GM19468 (cell line): ENCODE measurements around the gene CYTH2.

Source experiments
- ATAC-seq: cut with Tn5 transposase; IDR thresholded peaks from one replicate; pipeline ENCODE4 v1.9.1; 2021; ENCODE audit warnings: mild to moderate bottlenecking, moderate library complexity, moderate number of reproducible peaks; ENCODE audit not compliant: unreplicated experiment; ENCODE audit errors: extremely low read depth

CYTH2 gene

DNA sequence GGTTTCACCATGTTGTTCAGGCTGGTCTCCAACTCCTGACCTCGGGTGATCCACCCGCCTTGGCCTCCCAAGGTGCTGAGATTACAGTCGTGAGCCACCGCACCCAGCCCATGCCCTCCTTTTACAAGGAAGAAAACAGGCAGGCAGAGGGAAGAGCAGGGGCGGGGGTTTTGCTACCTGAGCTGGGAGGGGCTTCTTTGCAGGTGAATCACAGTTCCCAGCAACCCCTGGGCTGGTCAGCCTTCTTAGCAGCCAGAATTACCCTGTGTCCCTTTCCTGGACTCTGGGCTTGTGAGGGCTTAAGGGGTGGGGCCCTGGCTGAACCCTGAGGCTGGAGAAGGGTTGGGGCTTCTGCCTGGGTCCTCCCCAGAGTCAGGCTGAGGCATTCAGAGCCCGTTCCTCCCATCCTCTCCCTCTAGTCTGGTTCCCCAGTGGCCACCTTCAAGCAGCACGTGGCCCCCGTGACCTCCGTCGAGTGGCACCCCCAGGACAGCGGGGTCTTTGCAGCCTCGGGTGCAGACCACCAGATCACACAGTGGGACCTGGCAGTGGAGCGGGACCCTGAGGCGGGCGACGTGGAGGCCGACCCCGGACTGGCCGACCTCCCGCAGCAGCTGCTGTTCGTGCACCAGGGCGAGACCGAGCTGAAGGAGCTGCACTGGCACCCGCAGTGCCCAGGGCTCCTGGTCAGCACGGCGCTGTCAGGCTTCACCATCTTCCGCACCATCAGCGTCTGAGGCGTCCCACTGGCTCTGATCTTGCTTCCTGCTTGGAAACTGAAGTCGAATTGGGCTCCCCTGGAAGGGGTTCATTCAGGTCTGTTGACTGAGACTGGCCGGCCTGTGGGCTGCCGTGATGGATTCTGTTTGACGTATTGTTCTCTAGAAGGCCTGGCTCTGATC is 16.6 kb upstream of the CYTH2 start:
- no peak for ATAC-seq

DNA sequence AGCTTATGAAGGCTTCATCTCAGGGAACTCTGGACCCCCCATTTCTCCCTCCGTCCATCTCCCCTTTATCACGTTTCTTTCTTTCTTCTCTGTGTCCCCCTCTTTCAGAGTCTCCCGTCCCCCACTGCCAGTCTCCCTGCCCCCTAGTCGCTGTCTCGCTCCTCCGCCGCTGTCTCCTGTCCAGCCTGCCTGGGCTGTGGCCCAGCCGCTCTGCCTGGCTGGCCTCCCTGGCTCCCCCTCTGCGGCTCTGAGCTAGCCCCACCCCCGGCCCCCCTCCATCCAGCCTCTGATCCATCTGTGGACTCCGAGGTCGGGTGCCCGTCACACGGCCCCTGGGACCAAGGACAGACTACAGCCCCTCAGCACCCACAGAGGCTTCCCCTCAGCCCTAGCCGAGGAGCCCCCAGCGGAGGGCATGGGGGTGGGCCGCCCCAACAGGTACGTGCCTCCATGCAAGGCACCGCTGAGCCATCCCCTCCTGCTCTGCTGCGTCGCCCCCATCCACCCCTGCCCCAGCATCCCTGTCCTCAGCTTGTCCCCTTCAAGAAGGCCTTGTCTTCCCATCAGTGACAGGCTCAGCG is 14.9 kb upstream of the CYTH2 start:
- no peak for ATAC-seq

DNA sequence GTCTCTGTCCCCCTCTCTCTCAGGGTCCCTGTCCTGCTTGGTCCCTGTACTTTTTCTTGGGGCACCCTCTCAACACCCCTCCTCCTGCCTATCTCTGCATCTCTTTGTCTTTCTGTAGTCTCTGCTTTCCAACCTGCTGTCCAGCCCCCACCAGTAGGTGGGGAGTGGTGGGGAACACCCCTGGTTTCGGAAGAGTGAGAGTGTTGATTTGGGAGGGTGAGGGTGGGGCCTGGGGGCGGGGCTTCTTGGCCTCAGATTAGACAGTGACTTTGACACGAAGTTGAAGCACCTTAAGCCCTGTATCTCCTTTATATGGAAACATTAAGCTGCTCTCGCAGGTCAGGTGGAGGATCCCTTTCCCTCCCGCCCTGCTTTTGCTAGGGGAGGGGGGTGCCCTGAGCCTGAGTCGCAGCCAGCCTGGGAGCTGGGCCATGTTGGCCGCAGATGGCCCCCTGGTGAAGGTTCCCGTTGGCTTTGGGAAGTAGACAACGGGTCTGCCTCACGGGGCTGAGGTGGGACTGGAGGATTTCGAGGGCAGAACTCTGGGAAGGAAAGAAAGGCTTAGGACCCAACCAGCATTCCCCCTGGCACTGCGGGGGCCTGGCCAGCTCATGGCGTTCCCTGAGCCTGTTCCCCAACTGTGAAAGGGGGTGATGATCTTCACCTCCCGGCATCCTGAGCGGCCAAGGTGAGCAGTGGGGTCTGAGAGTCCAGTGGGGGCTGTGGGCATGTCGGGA is 13.8 kb upstream of the CYTH2 start, which contains the start of gene KCNJ14:
Gene KCNJ14 (plus strand): TSS at position 404 of the 737 bp plus-strand sequence. CDS start 6,151 bp downstream, outside the sequence.
- ATAC-seq, result no peak

DNA sequence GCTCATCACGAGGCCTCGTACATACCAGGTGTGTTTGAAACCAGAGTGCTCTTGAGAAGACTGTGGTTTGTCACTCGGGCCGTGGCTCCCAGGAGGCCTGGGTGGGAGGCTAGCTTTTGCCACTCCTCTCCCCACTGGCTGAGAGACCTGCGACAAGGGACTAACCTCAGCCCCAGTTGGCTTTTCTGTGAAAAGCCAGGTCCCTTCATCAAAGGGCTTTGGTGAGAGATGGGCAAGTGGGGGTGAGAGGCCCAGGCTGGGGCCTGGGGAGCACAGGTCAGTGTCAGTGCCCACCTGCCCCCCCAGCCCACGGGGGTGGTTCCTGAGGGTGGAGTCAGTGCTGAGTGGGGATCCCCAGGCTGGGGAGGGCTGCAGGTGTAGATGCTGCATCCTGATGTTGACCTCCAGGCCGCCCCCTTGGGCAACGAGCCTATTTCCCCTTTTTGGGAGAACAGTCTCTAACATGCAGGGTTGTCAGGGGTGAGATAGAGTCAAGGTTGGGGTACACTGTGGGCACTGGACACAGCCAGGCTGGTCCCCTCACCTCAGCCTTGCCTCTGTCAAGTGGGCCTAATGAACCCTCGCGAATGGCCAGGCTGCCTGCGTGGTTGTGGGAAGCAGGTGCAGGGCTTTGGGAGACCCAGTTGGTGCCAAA is 13.1 kb upstream of the CYTH2 start:
- no peak for ATAC-seq

DNA sequence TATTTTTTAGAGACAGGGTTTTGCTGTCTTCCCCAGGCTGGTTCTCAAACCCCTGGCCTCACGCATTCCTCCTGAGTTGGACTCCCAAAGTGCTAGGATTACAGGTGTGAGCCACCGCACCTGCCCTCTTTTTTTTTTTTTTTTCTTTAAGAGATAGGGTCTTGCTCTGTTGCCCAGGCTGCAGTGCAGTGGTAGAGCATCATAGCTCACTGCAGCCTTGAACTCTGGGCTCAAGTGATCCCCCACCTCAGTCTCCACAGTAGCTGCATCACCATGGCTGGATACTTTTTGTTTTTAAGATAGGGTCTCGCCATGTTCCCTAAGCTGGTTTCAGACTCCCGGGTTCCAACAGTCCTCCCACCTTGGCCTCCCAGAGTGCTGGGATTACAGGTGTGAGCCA is 12.3 kb upstream of the CYTH2 start:
- ATAC-seq, result no peak

DNA sequence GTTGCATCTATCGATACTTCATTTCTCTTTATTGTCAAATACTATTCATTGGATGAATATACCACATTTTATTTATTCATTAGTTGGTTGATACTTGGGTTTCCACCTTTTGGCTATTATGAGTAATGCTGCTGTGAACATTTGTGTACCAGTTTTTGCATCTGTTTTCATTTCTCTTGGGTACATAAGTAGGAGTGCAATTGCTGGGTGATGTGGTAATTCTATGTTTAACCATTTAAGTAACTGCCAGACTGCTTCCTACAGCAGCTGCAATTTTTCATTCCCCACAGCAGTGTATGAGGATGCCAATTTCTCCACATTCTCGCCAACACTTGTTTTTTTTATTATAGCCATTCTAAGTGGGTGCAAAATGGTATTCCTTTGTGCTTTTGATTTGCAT is 11.2 kb upstream of the CYTH2 start:
- ATAC-seq, result no peak

DNA sequence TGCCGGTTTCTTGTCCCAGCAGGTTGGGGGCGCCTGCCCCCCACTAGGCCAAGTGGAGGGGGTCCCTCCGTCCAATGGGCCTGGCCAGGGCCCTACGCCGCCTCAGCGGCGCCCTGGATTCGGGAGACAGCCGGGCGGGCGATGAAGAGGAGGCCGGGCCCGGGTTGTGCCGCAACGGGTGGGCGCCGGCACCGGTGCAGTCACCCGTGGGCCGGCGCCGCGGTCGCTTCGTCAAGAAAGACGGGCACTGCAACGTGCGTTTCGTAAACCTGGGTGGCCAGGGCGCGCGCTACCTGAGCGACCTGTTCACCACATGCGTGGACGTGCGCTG is 7.6 kb upstream of the CYTH2 start:
- ATAC-seq, result no peak

DNA sequence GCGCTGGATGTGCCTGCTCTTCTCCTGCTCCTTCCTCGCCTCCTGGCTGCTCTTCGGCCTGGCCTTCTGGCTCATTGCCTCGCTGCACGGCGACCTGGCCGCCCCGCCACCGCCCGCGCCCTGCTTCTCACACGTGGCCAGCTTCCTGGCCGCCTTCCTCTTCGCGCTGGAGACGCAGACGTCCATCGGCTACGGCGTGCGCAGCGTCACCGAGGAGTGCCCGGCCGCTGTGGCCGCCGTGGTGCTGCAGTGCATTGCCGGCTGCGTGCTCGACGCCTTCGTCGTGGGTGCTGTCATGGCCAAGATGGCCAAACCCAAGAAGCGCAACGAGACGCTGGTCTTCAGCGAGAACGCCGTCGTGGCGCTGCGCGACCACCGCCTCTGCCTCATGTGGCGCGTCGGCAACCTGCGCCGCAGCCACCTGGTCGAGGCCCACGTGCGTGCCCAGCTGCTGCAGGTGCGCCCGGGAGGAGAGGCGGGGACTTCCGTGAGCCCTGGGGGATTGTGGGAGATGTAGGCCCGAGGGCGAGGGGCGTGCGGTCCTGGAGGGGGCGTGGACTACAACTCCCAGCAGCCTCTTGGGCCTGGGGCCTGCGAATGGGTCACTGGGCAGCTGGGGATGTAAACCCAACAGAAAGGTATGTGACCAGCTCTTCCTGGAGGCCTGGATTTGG is 7.0 kb upstream of the CYTH2 start:
- no peak for ATAC-seq

DNA sequence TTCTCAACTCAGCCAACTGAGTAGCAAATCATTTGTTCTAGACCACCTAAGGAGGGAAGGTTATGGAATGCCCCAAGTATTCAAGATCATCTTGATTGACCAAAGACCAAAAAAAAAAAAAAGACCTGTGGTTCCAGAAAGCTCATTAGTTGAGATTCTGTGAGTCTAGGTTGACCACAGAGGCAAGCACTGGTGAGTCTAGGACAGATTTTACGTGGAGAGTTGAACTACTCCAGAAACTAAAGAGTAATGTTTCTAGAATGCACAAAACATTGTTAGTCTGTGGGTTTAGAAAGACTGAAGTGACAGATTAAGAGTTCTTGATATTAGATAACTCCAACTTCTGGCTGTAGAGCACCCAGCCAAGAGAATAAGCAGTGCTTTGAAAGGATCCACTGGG is 4.0 kb upstream of the CYTH2 start:
- ATAC-seq, result no peak

DNA sequence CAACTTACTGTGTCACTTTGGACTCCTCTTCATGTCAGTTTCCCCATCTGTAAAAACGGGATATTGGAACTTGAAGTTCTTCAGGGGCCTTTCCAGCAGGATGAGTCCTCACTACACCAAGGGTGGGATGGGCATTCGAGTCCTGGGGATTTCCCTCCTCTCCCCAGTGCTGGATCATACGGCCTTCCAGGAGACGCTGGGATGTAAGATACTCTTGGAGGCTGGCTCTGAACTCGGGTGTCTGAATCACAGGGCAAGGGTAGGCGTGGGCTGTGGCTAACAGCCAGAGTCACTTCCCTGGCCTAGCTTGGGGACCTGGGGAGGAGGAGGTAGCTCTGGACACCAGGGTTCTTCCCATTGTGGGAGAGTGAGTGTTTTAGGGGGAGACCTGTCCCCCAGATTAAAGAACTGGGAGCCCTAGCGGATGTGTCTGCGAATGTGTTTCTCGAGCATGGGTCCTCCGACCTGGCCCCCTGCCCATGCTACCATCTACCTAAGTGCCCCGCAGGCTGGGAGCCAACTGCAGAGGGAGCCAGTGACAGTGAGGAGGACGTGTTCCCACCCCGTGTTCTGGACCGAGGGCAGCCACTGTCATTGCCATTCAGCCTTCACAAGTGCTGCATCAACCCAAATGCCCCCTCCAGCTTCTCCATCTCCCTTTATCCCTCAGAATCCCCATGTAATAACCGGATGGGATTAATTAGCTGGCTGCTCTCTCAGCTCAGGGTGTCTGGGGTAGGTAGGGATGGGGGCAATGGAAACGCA is 2.4 kb upstream of the CYTH2 start:
- no peak for ATAC-seq

DNA sequence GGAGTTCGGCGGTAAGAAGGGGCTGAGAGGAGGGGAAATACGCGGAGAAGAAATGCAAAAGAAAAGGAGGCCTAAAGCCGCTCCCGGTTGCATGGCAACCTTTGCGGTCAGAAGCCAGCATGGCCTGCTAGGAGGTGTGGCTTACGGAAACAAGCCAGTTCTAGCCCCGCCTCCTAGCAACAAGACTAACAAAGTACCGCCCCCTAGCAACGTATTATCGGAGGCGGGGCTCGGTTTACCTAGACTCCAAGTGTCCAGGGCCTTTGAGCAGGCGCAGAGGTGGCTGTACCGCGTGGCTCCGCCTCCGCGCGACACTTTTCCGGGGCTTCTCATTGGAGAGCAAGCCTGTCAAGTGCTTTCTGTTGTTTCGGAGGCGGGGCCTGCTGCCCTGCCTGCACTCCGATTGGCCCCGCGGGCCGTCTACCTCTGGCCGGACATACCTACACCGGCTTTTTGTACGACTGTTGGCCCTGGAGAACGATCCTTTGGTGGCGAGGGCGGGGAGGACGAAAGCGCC is 339 bp upstream of the CYTH2 start:
- ATAC-seq, result peak; percentile 84

DNA sequence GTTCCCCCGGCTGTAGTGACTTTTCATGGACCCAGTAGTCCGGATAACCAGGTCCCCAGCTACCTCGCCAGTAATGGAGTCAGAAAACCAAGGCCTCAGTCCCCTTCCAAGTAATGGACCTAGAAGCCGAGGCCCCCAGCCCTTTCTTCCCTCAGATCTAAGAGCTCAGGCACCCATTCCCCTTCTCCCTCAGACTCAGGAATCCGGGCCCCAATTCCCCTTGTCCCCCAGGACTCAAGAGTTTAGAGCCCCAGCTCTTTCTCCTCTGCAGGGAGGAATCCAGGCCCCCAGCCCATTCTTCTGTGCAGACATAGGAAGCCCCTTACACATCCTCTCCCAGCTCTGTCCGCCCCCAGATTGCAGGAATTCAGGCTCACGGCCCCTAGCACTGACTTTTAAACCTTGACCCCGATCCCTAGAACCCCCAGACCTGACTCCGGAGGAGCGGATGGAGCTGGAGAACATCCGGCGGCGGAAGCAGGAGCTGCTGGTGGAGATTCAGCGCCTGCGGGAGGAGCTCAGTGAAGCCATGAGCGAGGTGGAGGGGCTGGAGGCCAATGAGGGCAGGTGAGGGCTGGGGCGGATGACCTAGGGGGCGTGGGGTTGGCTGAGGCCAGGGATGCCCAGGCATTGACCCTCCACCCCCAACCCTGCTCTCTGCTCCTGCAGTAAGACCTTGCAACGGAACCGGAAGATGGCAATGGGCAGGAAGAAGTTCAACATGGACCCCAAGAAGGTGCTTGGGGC is 938 bp downstream of the CYTH2 start:
- no peak for ATAC-seq

DNA sequence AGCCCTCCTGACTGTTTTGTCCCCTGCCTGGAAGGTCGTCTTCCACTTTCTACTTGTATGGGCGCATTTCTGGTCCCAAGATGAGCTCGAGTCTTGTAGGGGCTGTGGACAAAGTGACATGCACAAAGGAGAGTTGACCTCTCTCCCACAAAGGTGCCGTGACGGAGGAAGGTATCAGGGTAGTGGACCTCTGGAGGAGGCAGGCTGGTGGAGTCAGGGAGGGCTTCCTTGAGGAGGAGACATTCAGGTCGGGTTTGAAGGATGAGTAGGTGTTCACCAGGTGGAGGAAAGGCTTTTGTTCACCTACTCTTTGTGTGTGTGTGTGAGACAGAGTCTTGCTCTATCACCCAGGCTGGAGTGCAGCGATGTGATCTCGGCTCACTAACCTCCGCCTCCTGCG is 1.7 kb downstream of the CYTH2 start:
- ATAC-seq, result no peak

DNA sequence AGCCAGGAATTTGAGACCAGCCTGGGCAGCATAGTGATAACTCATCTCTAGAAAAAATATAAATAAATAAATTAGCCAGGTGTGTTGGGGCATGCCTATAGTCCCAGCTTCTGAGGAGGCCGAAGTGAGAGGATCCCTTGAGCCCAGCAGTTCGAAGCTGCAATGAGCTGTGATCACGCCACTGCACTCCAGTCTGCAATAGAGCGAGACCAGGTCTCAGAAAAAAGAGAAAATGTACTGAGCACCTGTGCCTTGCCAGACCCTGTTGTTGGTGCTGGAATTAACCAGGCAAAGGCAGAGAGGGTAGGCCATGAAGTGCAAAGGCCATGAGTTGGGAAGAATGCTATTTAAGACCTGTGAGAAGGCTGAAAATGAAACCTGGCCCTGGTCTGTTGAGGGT is 2.7 kb downstream of the CYTH2 start:
- ATAC-seq, result no peak

DNA sequence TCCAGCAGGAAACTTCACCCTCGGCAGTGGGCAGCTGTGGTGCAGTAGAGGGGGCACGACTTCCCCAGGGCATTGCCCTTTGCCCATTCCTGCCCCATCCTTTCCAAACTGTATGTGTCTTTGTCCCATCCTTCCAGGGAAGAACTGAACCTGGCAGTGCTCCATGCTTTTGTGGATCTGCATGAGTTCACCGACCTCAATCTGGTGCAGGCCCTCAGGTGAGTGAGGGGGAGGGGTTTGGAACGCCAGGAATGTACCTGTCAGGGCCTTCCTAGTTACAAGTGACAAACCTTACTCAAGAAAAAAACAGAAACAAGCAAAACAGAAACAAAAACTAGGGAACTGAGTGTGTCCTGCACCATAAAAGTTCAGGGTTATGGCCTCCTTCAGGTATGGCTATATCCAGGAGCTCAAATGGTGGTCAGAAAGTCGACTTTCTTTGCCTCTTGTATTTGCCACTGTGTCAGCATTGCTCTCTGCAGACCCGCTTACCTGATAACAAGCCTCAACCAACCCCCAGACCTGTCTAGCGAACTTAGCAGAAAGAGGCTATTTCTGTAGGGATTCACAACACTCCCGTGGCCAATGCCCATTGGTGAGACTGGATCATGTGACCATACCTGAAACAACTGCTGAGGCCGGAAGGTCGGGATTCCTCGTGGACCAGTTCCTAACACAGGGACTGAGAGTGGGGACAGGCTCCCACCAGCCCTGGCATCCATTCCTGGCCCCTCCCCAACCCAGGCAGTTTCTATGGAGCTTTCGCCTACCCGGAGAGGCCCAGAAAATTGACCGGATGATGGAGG is 4.2 kb downstream of the CYTH2 start:
- no peak for ATAC-seq

DNA sequence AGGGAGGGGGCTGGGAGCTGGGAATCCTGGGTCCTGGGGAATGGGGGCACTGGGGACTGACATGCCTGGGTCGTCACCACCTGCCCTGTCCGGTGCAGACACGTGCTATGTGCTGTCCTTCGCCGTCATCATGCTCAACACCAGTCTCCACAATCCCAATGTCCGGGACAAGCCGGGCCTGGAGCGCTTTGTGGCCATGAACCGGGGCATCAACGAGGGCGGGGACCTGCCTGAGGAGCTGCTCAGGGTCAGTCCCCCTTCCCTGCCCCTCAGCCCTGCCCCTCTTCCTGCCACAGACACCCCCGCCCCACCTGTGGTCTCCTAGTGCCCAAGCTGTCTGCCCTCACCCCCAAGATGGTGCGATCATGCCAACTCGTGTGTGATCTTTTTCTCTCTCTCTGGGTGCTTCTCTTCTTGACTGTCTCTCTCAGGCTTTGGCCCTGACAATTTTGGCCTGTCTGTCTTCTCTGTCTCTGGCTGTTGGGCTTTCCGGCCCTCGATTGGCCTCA is 5.0 kb downstream of the CYTH2 start:
- ATAC-seq, result no peak

DNA sequence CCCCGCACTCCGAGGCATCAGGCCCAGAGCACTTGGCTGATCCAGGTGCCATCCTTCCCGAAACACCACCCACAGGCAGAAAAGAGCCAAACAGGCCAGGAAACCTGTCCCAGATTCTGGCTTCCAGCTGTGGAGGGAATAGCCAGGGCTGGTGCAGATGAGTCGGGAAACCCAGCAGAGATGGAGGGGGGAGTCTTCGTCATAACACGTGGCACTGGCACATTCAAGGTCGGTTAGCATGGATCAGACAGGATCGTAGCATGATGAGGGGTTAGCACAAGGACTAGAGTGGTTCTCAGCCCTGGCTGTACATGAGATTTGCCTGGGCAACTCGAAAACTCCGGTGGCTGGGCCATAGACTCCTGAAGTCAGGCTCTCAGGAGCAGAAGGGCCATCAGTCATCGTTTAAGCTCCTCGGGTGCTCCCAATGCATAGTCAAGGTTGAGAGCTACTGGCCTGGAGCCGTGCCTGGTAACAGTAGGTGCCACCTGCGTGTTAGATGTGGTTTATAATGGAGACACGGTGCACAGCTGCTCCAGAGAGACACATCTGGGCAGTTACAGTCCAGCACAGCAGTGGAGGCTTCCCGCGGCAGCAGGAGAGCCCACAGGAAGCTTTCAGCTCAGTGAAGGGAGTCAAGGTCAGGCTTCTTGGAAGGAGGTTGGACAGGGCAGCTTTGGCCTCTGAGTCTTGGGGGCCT is 6.3 kb downstream of the CYTH2 start:
- no peak for ATAC-seq
